Endothelial cell of umbilical vein (primary cell): Measurements from ENCODE around the gene ZNF26. TPM values are rescaled to one million over a fixed set of nuclear protein-coding genes. Genes with fewer than 3 reads are reported as not detected.

ENCODE experiments used
- BruUV-seq: library from RNA; stranded (reverse); fragments of 400-500 nt; replicated peaks from 2 replicates; lab custom pipeline; 2021; lab: Mats Ljungman, UMichigan
- CTCF ChIA-PET: fragments of 300-600, 350-600 bp; sonication (Branson Sonifier 250); formaldehyde crosslinking; loops from one replicate; lab custom pipeline; 2021; ENCODE audit warnings: antibody characterized with exemption, inconsistent platforms; lab: Charles Lee
- POLR2A ChIA-PET: fragments of 300-600, 350-600 bp; sonication (Branson Sonifier 250); formaldehyde crosslinking; loops from one replicate; lab custom pipeline; 2021; ENCODE audit warnings: antibody characterized with exemption, inconsistent platforms; lab: Charles Lee
- DNase-seq: peaks from one replicate; pipeline ENCODE4 v3.0.0-alpha.2; 2011; ENCODE audit warnings: low read depth, low spot score
- FAIRE-seq: peaks from 2 replicates; lab custom pipeline; 2011; peaks lifted over from hg19 to GRCh38; lab: Jason Lieb, UNC
- H2AFZ ChIP-seq: 2 replicates; pipeline ENCODE4 v1.6.0; 2012; ENCODE audit warnings: low read depth, low read length, control low read depth, inconsistent platforms
- H3K27ac ChIP-seq: 2 replicates; pipeline ENCODE4 v1.5.1; 2011; ENCODE audit warnings: low read depth, mild to moderate bottlenecking, control low read depth, low read length, moderate library complexity; ENCODE audit not compliant: insufficient read depth
- H3K27me3 ChIP-seq, 2 experiments: 2 replicates each; pipeline versions ENCODE4 v1.6.0 to v1.6.1; 2011; ENCODE audit warnings: low read length in 2 of 2, mixed read lengths in 1 of 2; ENCODE audit not compliant: control insufficient read depth in 2 of 2, insufficient read depth in 2 of 2
- H3K36me3 ChIP-seq, 2 experiments: 2 replicates in 1 of 2; 3 replicates in 1 of 2; pipeline ENCODE4 v1.5.1; 2011; ENCODE audit warnings: low read length in 2 of 2, mild to moderate bottlenecking in 1 of 2, moderate library complexity in 1 of 2; ENCODE audit not compliant: control insufficient read depth in 2 of 2, insufficient read depth in 2 of 2; ENCODE audit errors: extremely low read depth in 1 of 2
- H3K4me1 ChIP-seq: 3 replicates; pipeline ENCODE4 v1.5.1; 2011; ENCODE audit warnings: mild to moderate bottlenecking, low read length; ENCODE audit not compliant: control insufficient read depth, insufficient read depth; ENCODE audit errors: extremely low read depth
- H3K4me2 ChIP-seq: 2 replicates; pipeline ENCODE4 v1.6.1; 2011; ENCODE audit warnings: low read length, control low read depth, mixed read lengths; ENCODE audit not compliant: insufficient read depth
- H3K4me3 ChIP-seq, 3 experiments: fragments of 200-600 bp in 1 of 3; sonication (generic), shearing (Covaris generic) in 1 of 3; replicated peaks in 1 of 3; 2 replicates each; pipeline ENCODE4 v1.5.1; 2011 to 2016; ENCODE audit warnings: control low read depth in 3 of 3, low read length in 3 of 3, mild to moderate bottlenecking in 2 of 3, inconsistent platforms in 1 of 3, low read depth in 1 of 3, moderate library complexity in 1 of 3; ENCODE audit not compliant: insufficient read depth in 1 of 3
- H3K79me2 ChIP-seq: 2 replicates; pipeline ENCODE4 v1.6.0; 2012; ENCODE audit warnings: low read length, inconsistent platforms; ENCODE audit not compliant: control insufficient read depth, insufficient read depth
- H3K9ac ChIP-seq: replicated peaks from 2 replicates; pipeline ENCODE3; 2011; ENCODE audit warnings: low read length, control low read depth; ENCODE audit not compliant: insufficient read depth; ENCODE audit errors: extremely low read depth
- H3K9me1 ChIP-seq: replicated peaks from 3 replicates; pipeline ENCODE4 v1.6.0; 2011; ENCODE audit warnings: mild to moderate bottlenecking, low read length; ENCODE audit not compliant: control insufficient read depth, insufficient read depth; ENCODE audit errors: extremely low read depth
- H3K9me3 ChIP-seq: replicated peaks from 2 replicates; pipeline ENCODE4 v1.5.1; 2012; ENCODE audit warnings: low read length, inconsistent platforms; ENCODE audit not compliant: control insufficient read depth, insufficient read depth
- H4K20me1 ChIP-seq: replicated peaks from 2 replicates; pipeline ENCODE3; 2011; ENCODE audit warnings: mild to moderate bottlenecking, low read length; ENCODE audit not compliant: control insufficient read depth, insufficient read depth; ENCODE audit errors: extremely low read depth
- CTCF ChIP-seq, 2 donors: IDR thresholded peaks; 1 replicate in 1 of 2; 2 replicates in 1 of 2; pipeline ENCODE4 v1.5.1; 2011; ENCODE audit warnings: low read length in 2 of 2, mild to moderate bottlenecking in 2 of 2, moderate library complexity in 2 of 2, control low read depth in 1 of 2, inconsistent platforms in 1 of 2, low read depth in 1 of 2; ENCODE audit not compliant: insufficient read depth in 1 of 2; ENCODE audit errors: extremely low read depth in 1 of 2
- EZH2 ChIP-seq: IDR thresholded peaks from 2 replicates; pipeline ENCODE4 v1.6.1; 2012; ENCODE audit warnings: borderline replicate concordance, low read depth, mild to moderate bottlenecking, moderate library complexity, low read length, inconsistent platforms; ENCODE audit not compliant: severe bottlenecking
- JUN ChIP-seq: IDR thresholded peaks from 2 replicates; pipeline ENCODE4 v1.6.1; 2011; ENCODE audit warnings: borderline replicate concordance, low read depth; ENCODE audit not compliant: insufficient read length, insufficient read depth
- MAX ChIP-seq: IDR thresholded peaks from 2 replicates; pipeline ENCODE4 v1.6.1; 2011; ENCODE audit not compliant: insufficient read depth, insufficient read length
- MYC ChIP-seq: IDR thresholded peaks from one replicate; pipeline ENCODE4 v1.6.1; 2011; ENCODE audit warnings: mild to moderate bottlenecking, low read depth, low read length
- POLR2A ChIP-seq: IDR thresholded peaks from 2 replicates; pipeline ENCODE4 v1.6.1; 2012; ENCODE audit warnings: low read depth, mild to moderate bottlenecking, control low read depth, low read length
- POLR2AphosphoS5 ChIP-seq: IDR thresholded peaks from 2 replicates; pipeline ENCODE4 v1.6.1; 2012; ENCODE audit warnings: low read depth, mild to moderate bottlenecking, control low read depth, low read length, moderate library complexity; ENCODE audit not compliant: insufficient read depth
- dilution Hi-C: fragments of 300-500 bp; cut with MboI; formaldehyde crosslinking; loops from one replicate; pipeline ENCODE4 v1.15.0; 2019; ENCODE audit warnings: low sequenced_read_pairs; ENCODE audit not compliant: extremely low pct_ligation_motif_present
- intact Hi-C: fragments of 100-400 bp; cut with micrococcal nuclease; formaldehyde crosslinking; loops from one replicate; pipeline ENCODE4 v1.10.0; 2022
- polyA plus RNA-seq, 4 experiments: library from polyadenylated mRNA; depleted of rRNA in 3 of 4; stranded (reverse) in 3 of 4; unstranded in 1 of 4; fragments of >200 nt; gene quantifications; 2 replicates each; pipeline versions ENCODE4 v1.2.1 to v1.2.3, GENCODE V29; 2011 to 2012; ENCODE audit warnings: missing spikeins in 1 of 4
- total RNA-seq: library from RNA; stranded (reverse); gene quantifications from 2 replicates; pipeline ENCODE4 v1.2.3, GENCODE V29; 2021

The ZNF26 gene
- total and polyA plus RNA-seq, 2 donors (not counting 3 experiments of a cell fraction or from before 2014, with no cell fraction given), result 5.9 to 11.1 TPM

GRCh38 chr12:132950844-132951535, 35.2 kb upstream of the ZNF26 start:
- dilution Hi-C loops, result no loop called here
- TF ChIP-seq EZH2 (no peak), MYC (no peak)
- CTCF ChIA-PET, result no interaction called here
- H3K9me3 ChIP-seq, result peaks cover 3% of the 10 kb centered on the region
- no peak overlapping the region for H2AFZ ChIP-seq
- H3K9me1 ChIP-seq, result no peaks in the 10 kb centered on the region
- H3K4me2 ChIP-seq, result no peak overlapping the region
- intact Hi-C loops, result no loop called here
- H3K79me2 ChIP-seq, result peaks cover 22% of the 10 kb centered on the region
- no peak overlapping the region for H3K27ac ChIP-seq
- FAIRE-seq (no peak), DNase-seq (no peak)
- no peaks in the 10 kb centered on the region for H4K20me1 ChIP-seq
- H3K36me3 ChIP-seq, result peaks cover 0 to 2% of the 10 kb centered on the region in 2 experiments
- H3K4me1 ChIP-seq, result peaks cover 8% of the 10 kb centered on the region
- BruUV-seq, result no TSS peak
- H3K9ac ChIP-seq, result no peak overlapping the region
- POLR2A ChIA-PET, result no interaction called here
- no peaks in the 10 kb centered on the region for H3K27me3 ChIP-seq
- H3K4me3 ChIP-seq, result no peak overlapping the region

- Histone ChIP-seq H3K4me3 (no peak overlapping the region), H3K4me1 (peaks cover 8% of the 10 kb centered on the region), H3K9me1 (no peaks in the 10 kb centered on the region), H4K20me1 (no peaks in the 10 kb centered on the region), H3K79me2 (peaks cover 22% of the 10 kb centered on the region), H3K4me2 (no peak overlapping the region), H3K36me3 (peaks cover 0 to 2% of the 10 kb centered on the region in 2 experiments), H3K9ac (no peak overlapping the region), H3K27me3 (no peaks in the 10 kb centered on the region), H3K27ac (no peak overlapping the region), H3K9me3 (peaks cover 3% of the 10 kb centered on the region), H2AFZ (no peak overlapping the region)
- FAIRE-seq, result peak; percentile 26
- no TSS peak for BruUV-seq
- intact Hi-C loops (no loop called here), dilution Hi-C loops (no loop called here)
- ChIA-PET POLR2A (no interaction called here), CTCF (no interaction called here)
- no peak for DNase-seq
- TF ChIP-seq MAX, result no peak
- no peak for TF ChIP-seq MYC
- TF ChIP-seq CTCF (IDR thresholded peaks at IDR 0.05; ENCODE audit: extremely low read depth in 1 of 2, insufficient read depth in 1 of 2, low read depth in 1 of 2, low read length in 2 of 2), result no peak
- no peak for TF ChIP-seq POLR2A
- TF ChIP-seq POLR2AphosphoS5, result no peak
- TF ChIP-seq JUN, result no peak
Observed at GRCh38 chr12:132951649-132952048, 34.5 kb upstream of the ZNF26 start.
